Heart left ventricle (tissue), 16 donors: ENCODE data around the gene TPP2. TPM values are rescaled to one million over a fixed set of nuclear protein-coding genes. Genes with fewer than 3 reads are reported as not detected.

Source experiments
- ATAC-seq, 4 donors: fragments of 200-7000 bp; cut with Tn5 transposase; one replicate each; pipeline ENCODE4 v1.9.1; 2020 to 2022; ENCODE audit warnings: moderate library complexity in 4 of 4, mild to moderate bottlenecking in 3 of 4, moderate number of reproducible peaks in 1 of 4
- DNase-seq, 5 donors: peaks; one replicate each; pipeline ENCODE4 v3.0.0-alpha.2; 2020
- H3K27ac ChIP-seq, 12 donors: fragments of 200-600 bp; sonication (generic) in 4 of 12; one replicate each; pipeline versions ENCODE4 v1.5.0 to v1.8.0; 2016 to 2022; ENCODE audit warnings: mild to moderate bottlenecking in 2 of 12
- H3K27me3 ChIP-seq, 9 donors: fragments of 200-600 bp; sonication (generic) in 2 of 9; one replicate each; pipeline versions ENCODE4 v1.5.1 to v1.8.0; 2016 to 2022; ENCODE audit warnings: mild to moderate bottlenecking in 3 of 9
- H3K36me3 ChIP-seq, 9 donors: fragments of 200-600 bp; sonication (generic) in 2 of 9; one replicate each; pipeline versions ENCODE4 v1.5.0 to v1.8.0; 2018 to 2022; ENCODE audit warnings: mild to moderate bottlenecking in 2 of 9
- H3K4me1 ChIP-seq, 12 donors: fragments of 200-600 bp; sonication (generic) in 4 of 12; one replicate each; pipeline versions ENCODE4 v1.5.0 to v1.8.0; 2016 to 2022; ENCODE audit warnings: mild to moderate bottlenecking in 3 of 12
- H3K4me3 ChIP-seq, 12 donors: fragments of 200-600 bp; sonication (generic) in 4 of 12; one replicate each; pipeline versions ENCODE4 v1.5.0 to v1.8.0; 2017 to 2022; ENCODE audit warnings: mild to moderate bottlenecking in 9 of 12, moderate library complexity in 4 of 12
- H3K9me3 ChIP-seq, 12 donors: fragments of 200-600 bp; sonication (generic) in 4 of 12; one replicate each; pipeline versions ENCODE4 v1.5.0 to v1.8.0; 2016 to 2022; ENCODE audit warnings: mild to moderate bottlenecking in 1 of 12
- POLR2A ChIP-seq, 2 donors: fragments of 450-650 bp; IDR thresholded peaks; one replicate each; pipeline ENCODE4 v1.6.1; 2017; ENCODE audit warnings: antibody characterized with exemption in 2 of 2, mild to moderate bottlenecking in 2 of 2, moderate library complexity in 2 of 2
- WGBS, 4 donors: extraction: QIAGEN DNeasy Blood & Tissue Kit in 2 of 4; methylation state at CpG; one replicate each; pipeline versions ENCODE4 v1.1.5 to v1.1.7; 2013 to 2018; 5-methylcytosine and 5-hydroxymethylcytosine counted together
- intact Hi-C, 10 donors: fragments of 100-400 bp; cut with DNase I; formaldehyde crosslinking; loops; one replicate each; pipeline versions ENCODE4 v1.11.1 to v1.14.2; 2022
- polyA plus RNA-seq, 2 donors: library from polyadenylated mRNA; stranded (reverse); fragments of 200-250 nt; gene quantifications; one replicate each; pipeline ENCODE4 v1.2.3, GENCODE V29; 2013
- total RNA-seq, 9 donors: library from RNA; depleted of rRNA in 2 of 9; stranded (reverse); fragments of >200 nt in 2 of 9; fragmentation: NEBNext Ultra II Directional in 3 of 9; extraction: Animal tissue kit (Norgen Biotek cat#: 25700) in 3 of 9; gene quantifications; one replicate each; pipeline versions ENCODE4 v1.1.0 to v1.2.4, GENCODE V29; 2016 to 2023
- TF ChIP-seq, protein P1 (sequence below), 12 donors: fragments of 200-600 bp; sonication (generic) in 4 of 12; IDR thresholded peaks; one replicate each; pipeline versions ENCODE4 v1.5.0 to v1.8.0; 2018 to 2022; ENCODE audit warnings: antibody characterized with exemption in 12 of 12, mild to moderate bottlenecking in 5 of 12
- donor health status: ischemic (EF 13 %, LVEDD 7.1; RV severe dilation, severe dysfunction).
- donor health status: healthy with polysubstance abuse.
- donor health status: DM: no; HTN: yes; CAD: no.
- donor health status: DM: no; HTN: no; CAD: no.
- donor health status: ischemic (EF 25% LVEDD 6.9; RV normal size, moderate dysfunction).
- donor health status: ischemic (EF 25% LVEDD 5.7; RV mildly dilated, moderate dysfunction).
- donor health status: healthy.
- donor health status: DM: yes; HTN: yes; CAD: no.
- donor health status: ischemic (EF 35%, LVEDD 5.7; RV mildly dilated, moderate dysfunction).
- donor health status: nonischemic (EF 11% LVEDD 7.7; RV severe dilation, severe dysfunction).
- donor health status: DM: yes; HTN: yes; CAD: no.
- donor health status: PGD.
- donor health status: ischemic (EF 29% LVEDD 5.4; RV normal size, mild dysfunction).
- donor health status: nonischemic (EF 23%, LVEDD 6.1; RV moderate dilation, normal function).

The TPP2 gene
- total and polyA plus RNA-seq, 11 donors: 13.0 to 37.9 (median 32.4) TPM

- Histone ChIP-seq H3K36me3 (no peaks in the 10 kb centered on the region), H3K4me1 (no peaks in the 10 kb centered on the region), H3K9me3 (peaks cover 0 to 8% (median 0%) of the 10 kb centered on the region in 12 donors), H3K27ac (no peak overlapping the region), H3K4me3 (no peak overlapping the region), H3K27me3 (peaks cover 0 to 16% (median 0%) of the 10 kb centered on the region in 9 donors)
- TF ChIP-seq POLR2A (IDR thresholded peaks at IDR 0.05): no peak
- TF ChIP-seq, protein P1, sequence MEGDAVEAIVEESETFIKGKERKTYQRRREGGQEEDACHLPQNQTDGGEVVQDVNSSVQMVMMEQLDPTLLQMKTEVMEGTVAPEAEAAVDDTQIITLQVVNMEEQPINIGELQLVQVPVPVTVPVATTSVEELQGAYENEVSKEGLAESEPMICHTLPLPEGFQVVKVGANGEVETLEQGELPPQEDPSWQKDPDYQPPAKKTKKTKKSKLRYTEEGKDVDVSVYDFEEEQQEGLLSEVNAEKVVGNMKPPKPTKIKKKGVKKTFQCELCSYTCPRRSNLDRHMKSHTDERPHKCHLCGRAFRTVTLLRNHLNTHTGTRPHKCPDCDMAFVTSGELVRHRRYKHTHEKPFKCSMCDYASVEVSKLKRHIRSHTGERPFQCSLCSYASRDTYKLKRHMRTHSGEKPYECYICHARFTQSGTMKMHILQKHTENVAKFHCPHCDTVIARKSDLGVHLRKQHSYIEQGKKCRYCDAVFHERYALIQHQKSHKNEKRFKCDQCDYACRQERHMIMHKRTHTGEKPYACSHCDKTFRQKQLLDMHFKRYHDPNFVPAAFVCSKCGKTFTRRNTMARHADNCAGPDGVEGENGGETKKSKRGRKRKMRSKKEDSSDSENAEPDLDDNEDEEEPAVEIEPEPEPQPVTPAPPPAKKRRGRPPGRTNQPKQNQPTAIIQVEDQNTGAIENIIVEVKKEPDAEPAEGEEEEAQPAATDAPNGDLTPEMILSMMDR (IDR thresholded peaks at IDR 0.05): no peak
- WGBS, 4 donors: 84 to 90% (median 87%) methylated on average over 2 of the region's 2 CpGs
- intact Hi-C loops: no loop called here
- DNase-seq: no peak
- ATAC-seq: no peak
Observed at GRCh38 chr13:102563267-102563666, 33.5 kb upstream of the TPP2 start.

- ATAC-seq: no peak
- Histone ChIP-seq H3K27ac (no peak overlapping the region), H3K4me1 (no peaks in the 10 kb centered on the region), H3K4me3 (no peak overlapping the region), H3K27me3 (peaks cover 0 to 20% (median 0%) of the 10 kb centered on the region in 9 donors), H3K36me3 (no peaks in the 10 kb centered on the region), H3K9me3 (peaks cover 0 to 8% (median 0%) of the 10 kb centered on the region in 12 donors)
- intact Hi-C loops: no loop called here
- TF ChIP-seq POLR2A (IDR thresholded peaks at IDR 0.05): no peak
- TF ChIP-seq, protein P1 (IDR thresholded peaks at IDR 0.05): no peak
- DNase-seq: no peak
- WGBS, 4 donors: 87 to 94% (median 88%) methylated on average over 4 of the region's 4 CpGs
Observed at GRCh38 chr13:102564564-102564963, 32.2 kb upstream of the TPP2 start.

GRCh38 chr13:102566513-102566912 lies 30.3 kb upstream of the TPP2 start:
- TF ChIP-seq, protein P1 (IDR thresholded peaks at IDR 0.05): no peak
- no peak for TF ChIP-seq POLR2A (IDR thresholded peaks at IDR 0.05)
- peaks cover 0 to 20% (median 0%) of the 10 kb centered on the region in 9 donors for H3K27me3 ChIP-seq
- ATAC-seq: no peak
- DNase-seq: no peak
- no peaks in the 10 kb centered on the region for H3K4me1 ChIP-seq
- WGBS, 4 donors: 60 to 74% (median 71%) methylated on average over 1 of the region's 1 CpG
- no peaks in the 10 kb centered on the region for H3K36me3 ChIP-seq
- no peak overlapping the region for H3K4me3 ChIP-seq
- H3K27ac ChIP-seq: no peak overlapping the region
- peaks cover 0 to 2% (median 0%) of the 10 kb centered on the region in 12 donors for H3K9me3 ChIP-seq
- intact Hi-C loops: no loop called here

DNA sequence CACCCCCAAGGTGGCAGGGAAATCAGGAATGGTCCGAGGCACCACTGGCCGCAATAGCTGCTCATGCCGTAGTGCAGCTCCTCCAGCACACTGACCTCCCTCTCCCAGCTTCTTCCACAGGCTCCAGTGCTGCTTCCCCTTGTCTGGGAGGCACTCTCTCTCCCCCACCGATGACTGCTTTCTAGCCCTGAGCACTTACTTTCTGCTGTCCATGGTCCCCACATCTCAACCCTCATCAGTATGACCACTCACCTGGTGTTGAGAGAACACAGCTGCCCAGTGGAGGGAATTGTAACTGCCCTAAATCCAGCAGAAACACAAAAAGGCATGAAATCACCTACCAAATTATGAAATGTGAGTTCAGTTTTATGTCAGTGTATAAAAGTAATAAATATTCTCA lies 28.9 kb upstream of the TPP2 start:
- ATAC-seq (no peak), DNase-seq (no peak)
- Histone ChIP-seq H3K27ac (no peak overlapping the region), H3K4me1 (no peaks in the 10 kb centered on the region), H3K4me3 (no peak overlapping the region), H3K9me3 (no peaks in the 10 kb centered on the region), H3K27me3 (peaks cover 0 to 20% (median 0%) of the 10 kb centered on the region in 9 donors), H3K36me3 (no peaks in the 10 kb centered on the region)
- TF ChIP-seq, protein P1 (IDR thresholded peaks at IDR 0.05): no peak
- TF ChIP-seq POLR2A (IDR thresholded peaks at IDR 0.05): no peak
- 71 to 76% (median 73%) methylated on average over 4 of the region's 4 CpGs for WGBS, 4 donors
- intact Hi-C loops: no loop called here
